ENCODE data around the gene FNDC3A.

GRCh38 chr13:48930918-48931317 is 44.8 kb upstream of the FNDC3A start:
- TF ChIP-seq, protein P1, sequence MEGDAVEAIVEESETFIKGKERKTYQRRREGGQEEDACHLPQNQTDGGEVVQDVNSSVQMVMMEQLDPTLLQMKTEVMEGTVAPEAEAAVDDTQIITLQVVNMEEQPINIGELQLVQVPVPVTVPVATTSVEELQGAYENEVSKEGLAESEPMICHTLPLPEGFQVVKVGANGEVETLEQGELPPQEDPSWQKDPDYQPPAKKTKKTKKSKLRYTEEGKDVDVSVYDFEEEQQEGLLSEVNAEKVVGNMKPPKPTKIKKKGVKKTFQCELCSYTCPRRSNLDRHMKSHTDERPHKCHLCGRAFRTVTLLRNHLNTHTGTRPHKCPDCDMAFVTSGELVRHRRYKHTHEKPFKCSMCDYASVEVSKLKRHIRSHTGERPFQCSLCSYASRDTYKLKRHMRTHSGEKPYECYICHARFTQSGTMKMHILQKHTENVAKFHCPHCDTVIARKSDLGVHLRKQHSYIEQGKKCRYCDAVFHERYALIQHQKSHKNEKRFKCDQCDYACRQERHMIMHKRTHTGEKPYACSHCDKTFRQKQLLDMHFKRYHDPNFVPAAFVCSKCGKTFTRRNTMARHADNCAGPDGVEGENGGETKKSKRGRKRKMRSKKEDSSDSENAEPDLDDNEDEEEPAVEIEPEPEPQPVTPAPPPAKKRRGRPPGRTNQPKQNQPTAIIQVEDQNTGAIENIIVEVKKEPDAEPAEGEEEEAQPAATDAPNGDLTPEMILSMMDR (conservative IDR thresholded peaks at IDR 0.05 in 1 of 2, IDR thresholded peaks at IDR 0.05 in 1 of 2; ENCODE audit: extremely low read depth in 1 of 2, insufficient read depth in 1 of 2, low read depth in 1 of 2, low read length in 2 of 2), result no peak
- TF ChIP-seq EZH2 (IDR thresholded peaks at IDR 0.05; ENCODE audit: borderline replicate concordance, low read length), result no peak
